Natural killer cell (primary cell): ENCODE measurements around the gene KLF16. TPM values are rescaled to one million over a fixed set of nuclear protein-coding genes. Genes with fewer than 3 reads are reported as not detected.

Experiments used
- ATAC-seq, 3 donors: fragments of 150-1000 bp in 2 of 3; fragments of 200-7000 bp in 1 of 3; cut with Tn5 transposase; 1 replicate in 1 of 3; 2 replicates in 2 of 3; pipeline ENCODE4 v1.10.0; 2021; ENCODE audit warnings: mild to moderate bottlenecking in 2 of 3, moderate library complexity in 2 of 3
- DNase-seq, 2 donors: peaks; one replicate each; pipeline versions ENCODE4 v3.0.0 to v3.0.0-alpha.2; 2013 to 2021; ENCODE audit warnings: mixed read lengths in 1 of 2
- H3K27ac ChIP-seq: one replicate; pipeline ENCODE4 v1.5.1; 2013; ENCODE audit warnings: mild to moderate bottlenecking, low read length
- H3K27me3 ChIP-seq: one replicate; pipeline ENCODE4 v1.6.1; 2013; ENCODE audit warnings: low read length; ENCODE audit not compliant: control insufficient read depth, insufficient read depth
- H3K36me3 ChIP-seq: one replicate; pipeline ENCODE4 v1.6.1; 2013; ENCODE audit warnings: low read length; ENCODE audit not compliant: control insufficient read depth, insufficient read depth
- H3K4me1 ChIP-seq: one replicate; pipeline ENCODE4 v1.6.1; 2013; ENCODE audit warnings: low read length; ENCODE audit not compliant: control insufficient read depth, insufficient read depth
- H3K4me3 ChIP-seq: one replicate; pipeline ENCODE4 v1.5.1; 2013; ENCODE audit warnings: low read length
- H3K9me3 ChIP-seq: one replicate; pipeline ENCODE4 v1.6.1; 2013; ENCODE audit warnings: low read length; ENCODE audit not compliant: control insufficient read depth, insufficient read depth
- H3K27ac Mint-ChIP-seq, 2 donors: one replicate each; pipeline ENCODE4 v1.8.0; 2022; ENCODE audit warnings: mild to moderate bottlenecking in 2 of 2, mixed read lengths in 2 of 2, moderate library complexity in 1 of 2
- H3K27me3 Mint-ChIP-seq, 2 donors: one replicate each; pipeline ENCODE4 v1.8.0; 2022; ENCODE audit warnings: low read depth in 2 of 2, mixed read lengths in 2 of 2
- H3K36me3 Mint-ChIP-seq: one replicate; pipeline ENCODE4 v1.8.0; 2022; ENCODE audit warnings: mixed read lengths
- H3K4me1 Mint-ChIP-seq, 2 donors: one replicate each; pipeline ENCODE4 v1.8.0; 2022; ENCODE audit warnings: mixed read lengths in 2 of 2
- H3K4me3 Mint-ChIP-seq: one replicate; pipeline ENCODE4 v1.8.0; 2022; ENCODE audit warnings: mild to moderate bottlenecking, moderate library complexity, mixed read lengths
- H3K9me3 Mint-ChIP-seq, 2 donors: one replicate each; pipeline ENCODE4 v1.8.0; 2022; ENCODE audit warnings: mixed read lengths in 2 of 2
- WGBS: methylation state at CpG from one replicate; pipeline ENCODE4 v1.1.7; 2013; ENCODE audit warnings: missing lambda C conversion rate; ENCODE audit not compliant: insufficient coverage; 5-methylcytosine and 5-hydroxymethylcytosine counted together
- intact Hi-C: fragments of 100-400 bp; cut with micrococcal nuclease; formaldehyde crosslinking; loops from one replicate; pipeline ENCODE4 v1.14.2; 2022
- total RNA-seq, 4 donors: library from RNA; stranded (reverse); fragments of 120-200 nt in 1 of 4; gene quantifications; one replicate each; pipeline versions ENCODE4 v1.2.3 to v1.2.4, GENCODE V29; 2013 to 2022
- TF ChIP-seq, protein P1 (sequence below): fragments of 200-600 bp; IDR thresholded peaks from one replicate; pipeline ENCODE4 v1.8.0; 2022; ENCODE audit warnings: antibody characterized with exemption

KLF16 gene
- total RNA-seq, 3 donors from 2014 or later (not counting 1 experiment from before 2014, with no cell fraction given): 29.1 to 38.4 (median 34.8) TPM

DNA sequence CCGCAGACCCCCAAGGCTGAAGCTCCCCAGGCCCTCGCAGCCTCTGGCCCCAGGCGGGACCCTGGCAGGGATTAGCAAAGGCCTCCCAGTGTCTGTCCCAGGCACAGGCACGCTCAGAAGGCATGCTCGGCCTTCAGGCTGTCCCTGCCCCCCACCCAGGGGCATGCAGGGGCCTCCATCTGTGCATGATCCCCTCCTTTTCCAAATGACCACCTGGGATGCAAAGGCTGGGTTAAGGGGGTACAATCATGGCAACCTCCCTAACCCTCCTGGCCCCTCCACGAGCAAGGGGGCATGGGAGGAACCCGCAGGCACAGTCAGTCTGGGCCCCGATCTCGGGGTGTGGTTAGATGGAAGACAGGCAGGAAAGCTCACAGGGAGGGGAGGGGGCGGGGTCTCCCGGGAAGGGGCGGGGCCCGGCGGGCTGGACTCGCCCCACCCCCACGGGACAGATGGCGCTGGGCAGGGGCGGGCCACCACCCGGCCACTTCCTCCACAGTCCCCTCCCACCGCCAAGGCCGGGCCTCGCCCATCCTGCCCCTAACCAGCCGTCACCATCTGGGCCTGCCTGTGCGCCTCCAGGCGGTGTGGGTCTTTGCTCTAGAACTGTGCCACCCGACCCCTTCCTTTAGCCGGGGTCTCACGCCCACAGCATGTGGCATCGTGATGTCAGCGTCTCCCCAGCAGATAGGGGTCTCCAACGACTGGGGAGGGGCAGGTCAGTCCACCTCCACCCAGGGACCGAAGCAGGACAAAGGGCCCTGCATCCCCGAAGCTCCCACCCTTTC, 8.1 kb downstream of the KLF16 start:
- WGBS: 11% methylated on average over 33 of the region's 33 CpGs
- intact Hi-C loops: no loop called here
- Histone ChIP-seq H3K4me3 (peak overlapping the region; percentile 48), H3K27ac (peak overlapping the region; percentile 91), H3K27me3 (no peaks in the 10 kb centered on the region), H3K9me3 (no peaks in the 10 kb centered on the region), H3K4me1 (peaks cover 88% of the 10 kb centered on the region), H3K36me3 (no peaks in the 10 kb centered on the region)
- DNase-seq (peak; percentile 77 to 90), ATAC-seq (peak; percentile 78 to 91 (median 82))
- TF ChIP-seq, protein P1, sequence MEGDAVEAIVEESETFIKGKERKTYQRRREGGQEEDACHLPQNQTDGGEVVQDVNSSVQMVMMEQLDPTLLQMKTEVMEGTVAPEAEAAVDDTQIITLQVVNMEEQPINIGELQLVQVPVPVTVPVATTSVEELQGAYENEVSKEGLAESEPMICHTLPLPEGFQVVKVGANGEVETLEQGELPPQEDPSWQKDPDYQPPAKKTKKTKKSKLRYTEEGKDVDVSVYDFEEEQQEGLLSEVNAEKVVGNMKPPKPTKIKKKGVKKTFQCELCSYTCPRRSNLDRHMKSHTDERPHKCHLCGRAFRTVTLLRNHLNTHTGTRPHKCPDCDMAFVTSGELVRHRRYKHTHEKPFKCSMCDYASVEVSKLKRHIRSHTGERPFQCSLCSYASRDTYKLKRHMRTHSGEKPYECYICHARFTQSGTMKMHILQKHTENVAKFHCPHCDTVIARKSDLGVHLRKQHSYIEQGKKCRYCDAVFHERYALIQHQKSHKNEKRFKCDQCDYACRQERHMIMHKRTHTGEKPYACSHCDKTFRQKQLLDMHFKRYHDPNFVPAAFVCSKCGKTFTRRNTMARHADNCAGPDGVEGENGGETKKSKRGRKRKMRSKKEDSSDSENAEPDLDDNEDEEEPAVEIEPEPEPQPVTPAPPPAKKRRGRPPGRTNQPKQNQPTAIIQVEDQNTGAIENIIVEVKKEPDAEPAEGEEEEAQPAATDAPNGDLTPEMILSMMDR: no peak
- Mint-ChIP-seq H3K4me3 (peak overlapping the region; percentile 84), H3K4me1 (peaks cover 17 to 51% of the 10 kb centered on the region in 2 donors), H3K27ac (peak overlapping the region; percentile 82 to 88), H3K36me3 (no peaks in the 10 kb centered on the region), H3K9me3 (no peaks in the 10 kb centered on the region), H3K27me3 (no peaks in the 10 kb centered on the region)

DNA sequence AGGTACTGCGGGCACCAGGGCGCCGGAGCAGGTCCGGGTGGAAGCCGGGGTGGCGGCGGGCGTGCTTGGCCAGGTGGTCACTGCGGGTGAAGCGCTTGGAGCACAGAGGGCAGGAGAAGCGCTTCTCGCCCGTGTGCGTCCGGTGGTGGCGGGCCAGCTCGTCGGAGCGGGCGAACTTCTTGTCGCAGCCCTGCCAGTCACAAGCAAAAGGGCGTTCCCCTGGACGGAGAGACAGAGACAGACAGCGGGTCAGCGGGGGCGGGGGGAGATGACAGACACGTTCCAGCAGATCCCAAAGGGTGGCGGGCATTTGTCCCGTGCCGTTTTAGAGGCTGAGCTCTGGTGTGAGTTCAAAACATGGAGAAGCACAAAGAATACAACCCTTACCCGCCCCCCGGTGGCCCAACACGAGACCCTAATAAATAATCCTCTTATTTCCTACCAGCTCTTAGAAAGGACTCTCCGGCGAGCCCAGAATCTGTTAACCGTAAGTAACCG, 8.8 kb downstream of the KLF16 start:
- no peaks in the 10 kb centered on the region for H3K9me3 Mint-ChIP-seq
- no peaks in the 10 kb centered on the region for H3K27me3 Mint-ChIP-seq
- H3K4me1 Mint-ChIP-seq: peaks cover 17 to 55% of the 10 kb centered on the region in 2 donors
- TF ChIP-seq, protein P1: no peak
- ATAC-seq (no peak), DNase-seq (peak in 1 of 2 donors; percentile 33)
- 90% methylated on average over 37 of the region's 37 CpGs for WGBS
- no peaks in the 10 kb centered on the region for H3K9me3 ChIP-seq
- no peaks in the 10 kb centered on the region for H3K36me3 ChIP-seq
- H3K36me3 Mint-ChIP-seq: no peaks in the 10 kb centered on the region
- no peak overlapping the region for H3K4me3 ChIP-seq
- H3K4me1 ChIP-seq: peaks cover 81% of the 10 kb centered on the region
- intact Hi-C loops: no loop called here
- peak overlapping the region; percentile 82 to 88 for H3K27ac Mint-ChIP-seq
- peak overlapping the region; percentile 55 for H3K27ac ChIP-seq
- peak overlapping the region; percentile 69 for H3K4me3 Mint-ChIP-seq
- no peaks in the 10 kb centered on the region for H3K27me3 ChIP-seq

DNA sequence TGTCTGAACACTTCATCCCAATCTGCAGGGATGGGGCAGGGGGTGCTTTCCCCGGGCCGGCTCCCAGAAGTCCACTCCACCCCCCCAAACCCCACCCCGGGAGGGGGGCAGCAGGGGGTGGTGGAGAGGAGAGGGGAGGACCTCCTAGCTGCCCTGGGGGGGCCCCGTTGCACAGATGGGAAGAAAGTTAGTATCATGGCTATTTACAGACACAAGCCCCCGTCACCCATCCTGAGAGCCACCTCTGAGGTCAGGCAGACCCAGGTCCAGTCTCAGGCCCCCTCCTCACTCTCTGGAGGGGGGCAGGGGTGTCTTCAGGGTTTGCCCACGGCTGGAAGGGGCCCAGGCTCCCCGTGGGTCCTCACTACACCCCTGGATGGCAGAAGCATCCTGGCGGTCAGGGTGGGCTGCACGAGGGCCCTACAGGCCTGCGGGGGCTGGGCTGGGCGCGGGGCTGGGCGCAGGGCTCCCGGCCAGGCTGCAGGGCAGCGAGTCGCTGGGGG, 9.3 kb downstream of the KLF16 start:
- Mint-ChIP-seq H3K9me3 (no peaks in the 10 kb centered on the region), H3K27ac (peak overlapping the region in 1 of 2 donors; percentile 88), H3K4me3 (no peak overlapping the region), H3K27me3 (no peaks in the 10 kb centered on the region), H3K4me1 (peaks cover 17 to 50% of the 10 kb centered on the region in 2 donors), H3K36me3 (no peaks in the 10 kb centered on the region)
- TF ChIP-seq, protein P1: no peak
- Histone ChIP-seq H3K27me3 (no peaks in the 10 kb centered on the region), H3K9me3 (no peaks in the 10 kb centered on the region), H3K4me1 (peaks cover 80% of the 10 kb centered on the region), H3K36me3 (no peaks in the 10 kb centered on the region), H3K27ac (no peak overlapping the region), H3K4me3 (no peak overlapping the region)
- WGBS: 87% methylated on average over 12 of the region's 16 CpGs
- ATAC-seq (no peak), DNase-seq (no peak)
- intact Hi-C loops: no loop called here
